B cell (primary cell): ENCODE data around the gene SENP2. TPM values are rescaled to one million over a fixed set of nuclear protein-coding genes. Genes with fewer than 3 reads are reported as not detected.

ENCODE experiments used
- ATAC-seq: fragments of 200-7000 bp; cut with Tn5 transposase; one replicate; pipeline ENCODE4 v1.10.0; 2021; ENCODE audit warnings: low read depth, mild to moderate bottlenecking, moderate number of reproducible peaks, moderate library complexity
- CTCF ChIA-PET: fragments of 350-600 bp; sonication (Branson Sonifier 250); formaldehyde crosslinking; loops from one replicate; lab custom pipeline; 2021; ENCODE audit warnings: antibody characterized with exemption, inconsistent platforms; lab: Charles Lee
- POLR2A ChIA-PET: fragments of 350-600 bp; sonication (Branson Sonifier 250); formaldehyde crosslinking; loops from one replicate; lab custom pipeline; 2021; ENCODE audit warnings: antibody characterized with exemption; lab: Charles Lee
- DNase-seq: peaks from one replicate; pipeline ENCODE4 v3.0.0; 2013
- H2AFZ ChIP-seq: 2 replicates; pipeline ENCODE4 v1.6.1; 2012; ENCODE audit warnings: mild to moderate bottlenecking, low read depth, low read length; ENCODE audit not compliant: insufficient read depth, poor library complexity, severe bottlenecking
- H3K27ac ChIP-seq, 2 donors: 1 replicate in 1 of 2; 2 replicates in 1 of 2; pipeline ENCODE4 v1.5.1; 2012 to 2013; ENCODE audit warnings: low read length in 2 of 2, mild to moderate bottlenecking in 2 of 2, moderate library complexity in 1 of 2
- H3K27me3 ChIP-seq, 4 experiments: fragments of 200-600 bp in 1 of 4; sonication (generic) in 1 of 4; replicated peaks in 1 of 4; 1 replicate in 2 of 4; 2 replicates in 2 of 4; pipeline versions ENCODE4 v1.6.1 to v1.7.0; 2013 to 2016; ENCODE audit warnings: low read length in 3 of 4, mild to moderate bottlenecking in 2 of 4, mixed read lengths in 1 of 4, moderate library complexity in 1 of 4; ENCODE audit not compliant: insufficient read depth in 4 of 4, control insufficient read depth in 3 of 4; ENCODE audit errors: control extremely low read depth in 1 of 4
- H3K36me3 ChIP-seq, 2 experiments: replicated peaks in 1 of 2; 1 replicate in 1 of 2; 2 replicates in 1 of 2; pipeline versions ENCODE4 v1.6.1 to v1.7.1; 2013; ENCODE audit warnings: low read length in 1 of 2; ENCODE audit not compliant: insufficient read depth in 2 of 2, control insufficient read depth in 1 of 2; ENCODE audit errors: control extremely low read depth in 1 of 2, extremely low read depth in 1 of 2
- H3K4me1 ChIP-seq, 2 donors: fragments of 200-600 bp in 1 of 2; sonication (generic) in 1 of 2; 1 replicate in 1 of 2; 2 replicates in 1 of 2; pipeline versions ENCODE4 v1.5.1 to v1.6.1; 2013 to 2017; ENCODE audit warnings: low read length in 2 of 2; ENCODE audit not compliant: control insufficient read depth in 2 of 2, insufficient read depth in 2 of 2
- H3K4me2 ChIP-seq: replicated peaks from 2 replicates; pipeline ENCODE3; 2012; ENCODE audit warnings: mild to moderate bottlenecking, low read depth, low read length; ENCODE audit not compliant: poor library complexity, severe bottlenecking
- H3K4me3 ChIP-seq, 5 experiments: fragments of 200-600 bp in 1 of 5; sonication (generic) in 1 of 5; 1 replicate in 3 of 5; 2 replicates in 2 of 5; pipeline versions ENCODE4 v1.5.1 to v1.7.0; 2011 to 2016; ENCODE audit warnings: low read length in 4 of 5, mild to moderate bottlenecking in 4 of 5, low read depth in 2 of 5, control low read depth in 1 of 5, moderate library complexity in 1 of 5; ENCODE audit not compliant: insufficient read depth in 1 of 5; ENCODE audit errors: control extremely low read depth in 1 of 5, extremely low read depth in 1 of 5
- H3K79me2 ChIP-seq: fragments of 200-600 bp; sonication (generic); one replicate; pipeline ENCODE4 v1.6.0; 2016; ENCODE audit warnings: low read length; ENCODE audit not compliant: control insufficient read depth, insufficient read depth
- H3K9ac ChIP-seq: fragments of 200-600 bp; sonication (generic); 2 replicates; pipeline ENCODE4 v1.6.1; 2017; ENCODE audit warnings: mild to moderate bottlenecking, low read length, moderate library complexity
- H3K9me3 ChIP-seq, 3 donors: one replicate each; pipeline versions ENCODE4 v1.6.1 to v1.7.1; 2013; ENCODE audit warnings: low read length in 2 of 3; ENCODE audit not compliant: control insufficient read depth in 2 of 3, insufficient read depth in 1 of 3; ENCODE audit errors: control extremely low read depth in 1 of 3
- H4K20me1 ChIP-seq: 2 replicates; pipeline ENCODE4 v1.6.0; 2012; ENCODE audit warnings: mild to moderate bottlenecking, low read length; ENCODE audit not compliant: insufficient read depth, control insufficient read depth, poor library complexity, severe bottlenecking
- H3K27ac Mint-ChIP-seq: one replicate; pipeline ENCODE4 v1.8.0; 2021; ENCODE audit warnings: mixed read lengths
- H3K27me3 Mint-ChIP-seq: one replicate; pipeline ENCODE4 v1.8.0; 2021; ENCODE audit warnings: mixed read lengths
- H3K4me1 Mint-ChIP-seq: one replicate; pipeline ENCODE4 v1.8.0; 2021; ENCODE audit warnings: mixed read lengths
- H3K4me3 Mint-ChIP-seq: one replicate; pipeline ENCODE4 v1.8.0; 2021; ENCODE audit warnings: mixed read lengths
- H3K9me3 Mint-ChIP-seq: one replicate; pipeline ENCODE4 v1.8.0; 2022; ENCODE audit warnings: mixed read lengths; ENCODE audit not compliant: insufficient read depth
- CTCF ChIP-seq: fragments of 200-600 bp; IDR thresholded peaks from one replicate; pipeline ENCODE4 v1.8.0; 2022; ENCODE audit warnings: antibody characterized with exemption, mild to moderate bottlenecking
- EZH2 ChIP-seq: IDR thresholded peaks from 2 replicates; pipeline ENCODE4 v1.6.1; 2012; ENCODE audit warnings: borderline replicate concordance, low read depth, mild to moderate bottlenecking, moderate library complexity, low read length; ENCODE audit not compliant: insufficient read depth, poor library complexity, severe bottlenecking
- WGBS: methylation state at CpG from one replicate; pipeline ENCODE4 v1.1.5; 2013; ENCODE audit warnings: missing lambda C conversion rate; ENCODE audit not compliant: insufficient coverage; 5-methylcytosine and 5-hydroxymethylcytosine counted together
- intact Hi-C: fragments of 100-400 bp; cut with micrococcal nuclease; formaldehyde crosslinking; loops from one replicate; pipeline ENCODE4 v1.10.0; 2022
- polyA plus RNA-seq: library from polyadenylated mRNA; depleted of rRNA; stranded (reverse); fragments of >200 nt; gene quantifications from 2 replicates; pipeline ENCODE4 v1.2.3, GENCODE V29; 2012
- total RNA-seq, 2 donors: library from RNA; stranded (reverse); fragments of 120-200 nt in 1 of 2; gene quantifications; 1 replicate in 1 of 2; 2 replicates in 1 of 2; pipeline versions ENCODE4 v1.2.3 to v1.2.4, GENCODE V29; 2013 to 2022

SENP2 gene
- total and polyA plus RNA-seq, 2 donors (not counting 1 experiment from before 2014, with no cell fraction given): 7.2 to 43.4 TPM

- Mint-ChIP-seq H3K27ac (no peak overlapping the region), H3K4me1 (no peaks in the 10 kb centered on the region), H3K9me3 (no peaks in the 10 kb centered on the region), H3K27me3 (peaks cover 21% of the 10 kb centered on the region), H3K4me3 (no peak overlapping the region)
- Histone ChIP-seq H3K36me3 (no peaks in the 10 kb centered on the region), H3K9me3 (no peaks in the 10 kb centered on the region), H3K4me1 (peaks cover 3 to 4% of the 10 kb centered on the region in 2 donors), H3K79me2 (no peaks in the 10 kb centered on the region), H3K27ac (no peak overlapping the region), H4K20me1 (no peaks in the 10 kb centered on the region), H3K9ac (no peak overlapping the region), H3K27me3 (peaks cover 0 to 3% (median 0%) of the 10 kb centered on the region in 4 experiments), H2AFZ (no peak overlapping the region), H3K4me2 (no peak overlapping the region), H3K4me3 (no peak overlapping the region)
- DNase-seq (no peak), ATAC-seq (no peak)
- POLR2A ChIA-PET: interaction anchor here (0.7 kb wide), 1 partner anchor 93 kb away, joined by 6 read pairs; no protein-coding TSS in a partner anchor
- TF ChIP-seq EZH2 (no peak), CTCF (no peak)
- 81% methylated on average over 4 of the region's 4 CpGs for WGBS
- intact Hi-C loops: loop anchor here (10.0 kb wide), 1 partner anchor 883 kb away; the partner anchor contains the start of gene CRYGS
- CTCF ChIA-PET: interaction anchor here (0.5 to 5.4 kb wide), 6 partner anchors 10 to 183 kb away, joined by 3 to 31 read pairs (median 8); no protein-coding TSS in a partner anchor
Observed at GRCh38 chr3:185661772-185662171, 75.7 kb downstream of the SENP2 start.

DNA sequence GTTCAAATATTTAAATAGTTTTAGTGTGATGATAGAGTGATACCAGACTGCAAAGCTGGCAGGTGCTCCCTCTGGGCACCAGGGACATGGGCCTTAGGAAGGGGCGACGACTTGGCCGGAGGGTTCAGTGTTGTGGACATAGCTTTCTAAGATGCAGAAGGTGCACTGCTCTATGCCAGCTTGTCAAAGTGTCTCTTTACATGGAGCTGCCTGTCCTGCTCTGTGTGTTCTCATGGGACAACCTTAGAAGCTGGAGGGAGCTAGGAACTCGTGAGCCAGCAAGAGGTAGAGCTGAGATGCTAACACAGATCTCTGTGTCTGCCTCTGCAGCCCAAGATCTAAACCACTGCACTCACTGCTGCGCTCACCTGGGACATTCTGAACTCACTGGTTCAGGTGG, 77.8 kb downstream of the SENP2 start:
- Mint-ChIP-seq H3K4me1 (no peaks in the 10 kb centered on the region), H3K27me3 (peaks cover 21% of the 10 kb centered on the region), H3K27ac (no peak overlapping the region), H3K9me3 (no peaks in the 10 kb centered on the region), H3K4me3 (no peak overlapping the region)
- Histone ChIP-seq H2AFZ (no peak overlapping the region), H3K27me3 (peaks cover 0 to 3% (median 0%) of the 10 kb centered on the region in 4 experiments), H4K20me1 (no peaks in the 10 kb centered on the region), H3K79me2 (no peaks in the 10 kb centered on the region), H3K9ac (no peak overlapping the region), H3K36me3 (no peaks in the 10 kb centered on the region), H3K4me2 (no peak overlapping the region), H3K4me1 (peaks cover 3 to 4% of the 10 kb centered on the region in 2 donors), H3K4me3 (no peak overlapping the region), H3K27ac (no peak overlapping the region), H3K9me3 (no peaks in the 10 kb centered on the region)
- POLR2A ChIA-PET: no interaction called here
- DNase-seq: no peak
- CTCF ChIA-PET: interaction anchor here (5.4 kb wide), 1 partner anchor 12 kb away, joined by 31 read pairs; no protein-coding TSS in a partner anchor
- ATAC-seq: no peak
- TF ChIP-seq CTCF (no peak), EZH2 (no peak)
- intact Hi-C loops: loop anchor here (10.0 kb wide), 1 partner anchor 881 kb away; the partner anchor contains the start of gene CRYGS
- WGBS: 89% methylated on average over 4 of the region's 5 CpGs
